Activated naive CD4-positive, alpha-beta T cell treated with Interleukin-2 at 50 U/mL for 16 hours (primary cell): ENCODE data around the gene PDPR.
"Not testable (repeated sequence)": the region's sequence is repeated elsewhere in the genome, so short reads cannot be mapped to it uniquely, and the experiment has no call there.

Source experiments
- DNase-seq: peaks from one replicate; pipeline ENCODE4 v3.0.0-alpha.2; 2020

Gene PDPR

GRCh38 chr16:70113982-70114826 lies at the start of gene PDPR:
Gene PDPR, plus strand, starts transcription at chr16:70114332. Its CDS starts 6,161 bp downstream, at chr16:70120493.
- DNase-seq = peak; percentile 96

GRCh38 chr16:70064841-70065370 lies 49.2 kb upstream of the PDPR start:
- peak; percentile 82 for DNase-seq

GRCh38 chr16:70065376-70065745 lies 48.8 kb upstream of the PDPR start:
- peak; percentile 17 for DNase-seq

- peak; percentile 94 for DNase-seq
These were observed 48.1 kb upstream of the PDPR start for GRCh38 chr16:70065746-70066658.

- not testable (repeated sequence) for DNase-seq
These were observed 47.4 kb upstream of the PDPR start for GRCh38 chr16:70066751-70067150.

- DNase-seq = not testable (repeated sequence)
These were observed 35.1 kb upstream of the PDPR start for GRCh38 chr16:70079081-70079480.

- not testable (repeated sequence) for DNase-seq
These were observed 32.9 kb upstream of the PDPR start for GRCh38 chr16:70081219-70081618.

GRCh38 chr16:70083931-70084330 lies 30.2 kb upstream of the PDPR start:
- not testable (repeated sequence) for DNase-seq

- DNase-seq = not testable (repeated sequence)
These were observed 26.0 kb upstream of the PDPR start for GRCh38 chr16:70088160-70088559.

GRCh38 chr16:70088877-70089276 lies 25.3 kb upstream of the PDPR start:
- not testable (repeated sequence) for DNase-seq

- DNase-seq = not testable (repeated sequence)
These were observed 24.8 kb upstream of the PDPR start for GRCh38 chr16:70089289-70089688.

- DNase-seq = not testable (repeated sequence)
These were observed 23.0 kb upstream of the PDPR start for GRCh38 chr16:70091104-70091503.

GRCh38 chr16:70094096-70094495 lies 20.0 kb upstream of the PDPR start:
- DNase-seq = not testable (repeated sequence)

GRCh38 chr16:70109583-70110279 lies 4.4 kb upstream of the PDPR start:
- DNase-seq = not testable (repeated sequence)

- not testable (repeated sequence) for DNase-seq
These were observed 2.0 kb upstream of the PDPR start for GRCh38 chr16:70112162-70112561.

- DNase-seq = not testable (repeated sequence)
These were observed 542 bp upstream of the PDPR start for GRCh38 chr16:70113599-70113981.

- DNase-seq = not testable (repeated sequence)
These were observed 4.2 kb downstream of the PDPR start for GRCh38 chr16:70118354-70118753.

GRCh38 chr16:70118776-70119175 lies 4.6 kb downstream of the PDPR start:
- DNase-seq = not testable (repeated sequence)

GRCh38 chr16:70120398-70120797 lies 6.3 kb downstream of the PDPR start:
- DNase-seq = not testable (repeated sequence)

GRCh38 chr16:70123822-70124221 lies 9.7 kb downstream of the PDPR start:
- not testable (repeated sequence) for DNase-seq

GRCh38 chr16:70126226-70126625 lies 12.1 kb downstream of the PDPR start:
- not testable (repeated sequence) for DNase-seq

GRCh38 chr16:70127706-70128105 lies 13.6 kb downstream of the PDPR start:
- DNase-seq = not testable (repeated sequence)
